H1 (cell line): ENCODE measurements around the gene TMSB10. TPM values are rescaled to one million over a fixed set of nuclear protein-coding genes. Genes with fewer than 3 reads are reported as not detected.

Experiments
- CHD2 ChIP-seq: IDR thresholded peaks from 2 replicates; pipeline ENCODE4 v1.6.1; 2012; ENCODE audit warnings: low read length, improper control_type of control experiment
- EGR1 ChIP-seq: IDR thresholded peaks from 2 replicates; pipeline ENCODE4 v1.6.1; 2011; ENCODE audit warnings: low read depth, low read length, borderline replicate concordance
- FOSL1 ChIP-seq: IDR thresholded peaks from 2 replicates; pipeline ENCODE4 v1.6.1; 2011; ENCODE audit warnings: mild to moderate bottlenecking, low read depth, low read length, moderate library complexity; ENCODE audit not compliant: insufficient read depth
- MAX ChIP-seq: IDR thresholded peaks from 2 replicates; pipeline ENCODE4 v1.6.1; 2012; ENCODE audit warnings: inconsistent platforms
- SIRT6 ChIP-seq: IDR thresholded peaks from one replicate; pipeline ENCODE4 v1.7.1; 2012; ENCODE audit warnings: low read length, inconsistent platforms
- SP2 ChIP-seq: IDR thresholded peaks from 2 replicates; pipeline ENCODE4 v1.6.1; 2012; ENCODE audit warnings: mild to moderate bottlenecking, low read length, inconsistent platforms
- SUZ12 ChIP-seq: fragments of 200-600 bp; sonication (generic); IDR thresholded peaks from 2 replicates; pipeline ENCODE4 v1.6.1; 2012; ENCODE audit warnings: mild to moderate bottlenecking, inconsistent platforms, low read length, moderate library complexity, mixed read lengths
- polyA plus RNA-seq, 7 experiments: library from polyadenylated mRNA; depleted of rRNA in 3 of 7; stranded (reverse) in 5 of 7; unstranded in 2 of 7; fragments of >200 nt in 5 of 7; fragments of 200-250 nt in 2 of 7; gene quantifications; 1 replicate in 5 of 7; 2 replicates in 1 of 7; 4 replicates in 1 of 7; pipeline versions ENCODE4 v1.2.1 to v1.2.3, GENCODE V29; 2011 to 2013; ENCODE audit warnings: missing spikeins in 2 of 7, mixed read lengths in 2 of 7
- total RNA-seq: library from RNA; stranded (reverse); fragmentation: NEBNext Ultra II Directional; extraction: Animal tissue kit (Norgen Biotek cat#: 25700); gene quantifications from 2 replicates; pipeline ENCODE4 v1.2.1, GENCODE V29; 2021

The TMSB10 gene
- total and polyA plus RNA-seq, 2 of the 8 experiments (the other 6 are each of a cell fraction or from before 2014, with no cell fraction given), result 593 to 1,075 TPM

- TF ChIP-seq EGR1, result no peak
- no peak for TF ChIP-seq CHD2
- TF ChIP-seq SP2, result no peak
- TF ChIP-seq MAX, result no peak
- TF ChIP-seq FOSL1, result no peak
- no peak for TF ChIP-seq SIRT6
- TF ChIP-seq SUZ12, result no peak
Measured at GRCh38 chr2:84900971-84901370, 4.5 kb upstream of the TMSB10 start (continued).
